T-cell (primary cell): ENCODE measurements around the gene PER2. TPM values are rescaled to one million over a fixed set of nuclear protein-coding genes. Genes with fewer than 3 reads are reported as not detected.

ENCODE experiments used
- ATAC-seq, 4 experiments: fragments of 200-7000 bp in 3 of 4; fragments of 150-1000 bp in 1 of 4; cut with Tn5 transposase; replicated peaks in 1 of 4; 1 replicate in 3 of 4; 2 replicates in 1 of 4; pipeline ENCODE4 v1.10.0; 2021; ENCODE audit warnings: moderate library complexity in 3 of 4, mild to moderate bottlenecking in 2 of 4, moderate number of reproducible peaks in 1 of 4
- CTCF ChIA-PET, 2 donors: fragments of 300-600 bp; sonication (Branson Sonifier 250); formaldehyde crosslinking; loops; one replicate each; lab custom pipeline; 2022; ENCODE audit warnings: antibody characterized with exemption in 2 of 2; lab: Charles Lee
- POLR2A ChIA-PET, 2 donors: fragments of 300-600 bp; sonication (Branson Sonifier 250); formaldehyde crosslinking; loops; one replicate each; lab custom pipeline; 2022; ENCODE audit warnings: antibody characterized with exemption in 2 of 2; lab: Charles Lee
- DNase-seq, 35 experiments: peaks; one replicate each; pipeline versions ENCODE4 v3.0.0 to v3.0.0-alpha.2; 2013 to 2023
- H3K27ac ChIP-seq: one replicate; pipeline ENCODE4 v1.5.1; 2013; ENCODE audit warnings: low read length
- H3K27me3 ChIP-seq, 2 experiments: replicated peaks in 1 of 2; 1 replicate in 1 of 2; 2 replicates in 1 of 2; pipeline versions ENCODE4 v1.6.1 to v1.7.0; 2013; ENCODE audit warnings: low read length in 1 of 2, mixed read lengths in 1 of 2; ENCODE audit not compliant: control insufficient read depth in 2 of 2, insufficient read depth in 2 of 2; ENCODE audit errors: extremely low read depth in 1 of 2
- H3K36me3 ChIP-seq, 2 donors: 1 replicate in 1 of 2; 2 replicates in 1 of 2; pipeline versions ENCODE4 v1.6.1 to v1.7.0; 2013; ENCODE audit warnings: low read length in 1 of 2; ENCODE audit not compliant: control insufficient read depth in 2 of 2, insufficient read depth in 1 of 2; ENCODE audit errors: extremely low read depth in 1 of 2
- H3K4me1 ChIP-seq, 2 experiments: 1 replicate in 1 of 2; 2 replicates in 1 of 2; pipeline versions ENCODE4 v1.6.1 to v1.7.0; 2013; ENCODE audit warnings: low read length in 2 of 2, mixed read lengths in 1 of 2; ENCODE audit not compliant: insufficient read depth in 2 of 2, control insufficient read depth in 1 of 2; ENCODE audit errors: extremely low read depth in 1 of 2
- H3K4me3 ChIP-seq, 2 donors: 1 replicate in 1 of 2; 2 replicates in 1 of 2; pipeline versions ENCODE4 v1.5.1 to v1.7.0; 2013; ENCODE audit warnings: mild to moderate bottlenecking in 2 of 2, low read length in 1 of 2, moderate library complexity in 1 of 2; ENCODE audit not compliant: control insufficient read depth in 1 of 2; ENCODE audit errors: extremely low read depth in 1 of 2
- H3K9me3 ChIP-seq: 2 replicates; pipeline ENCODE4 v1.7.0; 2013
- H3K27ac Mint-ChIP-seq, 2 donors: one replicate each; pipeline ENCODE4 v1.8.0; 2020 to 2021; ENCODE audit warnings: mild to moderate bottlenecking in 2 of 2, mixed read lengths in 2 of 2
- H3K27me3 Mint-ChIP-seq, 2 donors: one replicate each; pipeline ENCODE4 v1.8.0; 2021 to 2022; ENCODE audit warnings: mixed read lengths in 2 of 2
- H3K36me3 Mint-ChIP-seq: one replicate; pipeline ENCODE4 v1.8.0; 2021; ENCODE audit warnings: mixed read lengths
- H3K4me1 Mint-ChIP-seq, 3 donors: one replicate each; pipeline ENCODE4 v1.8.0; 2020 to 2022; ENCODE audit warnings: mixed read lengths in 3 of 3, mild to moderate bottlenecking in 1 of 3
- H3K4me3 Mint-ChIP-seq, 3 donors: one replicate each; pipeline ENCODE4 v1.8.0; 2020 to 2022; ENCODE audit warnings: mild to moderate bottlenecking in 3 of 3, mixed read lengths in 3 of 3, moderate library complexity in 3 of 3
- H3K9me3 Mint-ChIP-seq, 3 donors: one replicate each; pipeline ENCODE4 v1.8.0; 2020 to 2022; ENCODE audit warnings: mixed read lengths in 3 of 3
- WGBS: methylation state at CpG from one replicate; pipeline ENCODE4 v1.1.5; 2013; ENCODE audit warnings: missing lambda C conversion rate; ENCODE audit not compliant: insufficient coverage; 5-methylcytosine and 5-hydroxymethylcytosine counted together
- total RNA-seq, 35 experiments: library from RNA in 6 of 35; stranded (reverse) in 6 of 35; fragments of 120-200 nt in 1 of 35; gene quantifications; one replicate each; pipeline versions ENCODE4 v1.2.1 to v1.2.4 and lab custom pipeline; 2013 to 2026

PER2 gene
- total RNA-seq, 5 donors from 2014 or later (not counting 1 experiment from before 2014, with no cell fraction given) = 9.3 to 24.5 (median 13.0) TPM

DNA sequence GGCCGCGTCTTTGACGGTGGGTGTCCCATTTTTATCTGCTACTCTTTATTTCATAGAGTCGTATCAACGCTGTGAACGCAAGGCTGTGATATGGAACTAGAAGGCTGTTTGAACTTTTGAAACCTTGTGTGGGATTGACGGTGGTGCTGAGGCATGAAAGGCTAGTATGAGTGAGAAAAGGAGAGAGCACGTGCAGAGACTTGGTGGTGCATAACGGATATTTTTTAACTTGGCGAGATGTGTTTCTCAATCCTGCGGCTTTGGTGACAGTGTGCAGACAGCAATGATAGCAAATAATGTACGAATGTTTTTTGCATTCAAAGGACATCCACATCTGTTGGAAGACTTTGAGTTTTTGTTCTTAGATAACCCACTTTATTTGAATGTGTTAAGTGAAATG lies 54.8 kb downstream of the PER2 start:
- Histone ChIP-seq H3K27ac (no peak overlapping the region), H3K9me3 (no peaks in the 10 kb centered on the region), H3K36me3 (no peaks in the 10 kb centered on the region), H3K27me3 (peaks cover 18 to 47% of the 10 kb centered on the region in 2 experiments), H3K4me3 (no peak overlapping the region), H3K4me1 (peaks cover 5 to 24% of the 10 kb centered on the region in 2 experiments)
- Mint-ChIP-seq H3K4me3 (peak overlapping the region; percentile 25 to 67 (median 62)), H3K9me3 (no peaks in the 10 kb centered on the region), H3K36me3 (peaks cover 3% of the 10 kb centered on the region), H3K27me3 (peaks cover 12 to 29% of the 10 kb centered on the region in 2 donors), H3K4me1 (peaks cover 21 to 48% (median 33%) of the 10 kb centered on the region in 3 donors), H3K27ac (no peak overlapping the region)
- no peak for DNase-seq
- ATAC-seq = no peak
- WGBS = 89% methylated on average over 5 of the region's 12 CpGs
- CTCF ChIA-PET = interaction anchor here in 1 of 2 donors (0.6 kb wide), 1 partner anchor 30 kb away, joined by 3 read pairs; the partner anchor contains the start of gene ILKAP
- POLR2A ChIA-PET = interaction anchor here in 1 of 2 donors (0.6 kb wide), 1 partner anchor 32 kb away, joined by 3 read pairs; no protein-coding TSS in a partner anchor

- WGBS = 67% methylated on average over 20 of the region's 21 CpGs
- Histone ChIP-seq H3K36me3 (peaks cover 0 to 8% of the 10 kb centered on the region in 2 donors), H3K27me3 (peaks cover 10 to 34% of the 10 kb centered on the region in 2 experiments), H3K27ac (no peak overlapping the region), H3K4me1 (peaks cover 5 to 19% of the 10 kb centered on the region in 2 experiments), H3K9me3 (no peaks in the 10 kb centered on the region), H3K4me3 (no peak overlapping the region)
- CTCF ChIA-PET = interaction anchor here in 1 of 2 donors (0.6 kb wide), 1 partner anchor 196 kb away, joined by 3 read pairs; no protein-coding TSS in a partner anchor
- Mint-ChIP-seq H3K36me3 (peaks cover 3% of the 10 kb centered on the region), H3K9me3 (no peaks in the 10 kb centered on the region), H3K4me3 (peak overlapping the region; percentile 65 to 90 (median 81)), H3K4me1 (peaks cover 20 to 56% (median 37%) of the 10 kb centered on the region in 3 donors), H3K27me3 (peaks cover 12 to 28% of the 10 kb centered on the region in 2 donors), H3K27ac (peak overlapping the region in 1 of 2 donors; percentile 58)
- DNase-seq = no peak
- no peak for ATAC-seq
- POLR2A ChIA-PET = interaction anchor here in 1 of 2 donors (0.7 kb wide), 1 partner anchor 171 kb away, joined by 3 read pairs; the partner anchor contains the start of gene SCLY
Observed at GRCh38 chr2:238231809-238232208, 56.6 kb downstream of the PER2 start.

DNA sequence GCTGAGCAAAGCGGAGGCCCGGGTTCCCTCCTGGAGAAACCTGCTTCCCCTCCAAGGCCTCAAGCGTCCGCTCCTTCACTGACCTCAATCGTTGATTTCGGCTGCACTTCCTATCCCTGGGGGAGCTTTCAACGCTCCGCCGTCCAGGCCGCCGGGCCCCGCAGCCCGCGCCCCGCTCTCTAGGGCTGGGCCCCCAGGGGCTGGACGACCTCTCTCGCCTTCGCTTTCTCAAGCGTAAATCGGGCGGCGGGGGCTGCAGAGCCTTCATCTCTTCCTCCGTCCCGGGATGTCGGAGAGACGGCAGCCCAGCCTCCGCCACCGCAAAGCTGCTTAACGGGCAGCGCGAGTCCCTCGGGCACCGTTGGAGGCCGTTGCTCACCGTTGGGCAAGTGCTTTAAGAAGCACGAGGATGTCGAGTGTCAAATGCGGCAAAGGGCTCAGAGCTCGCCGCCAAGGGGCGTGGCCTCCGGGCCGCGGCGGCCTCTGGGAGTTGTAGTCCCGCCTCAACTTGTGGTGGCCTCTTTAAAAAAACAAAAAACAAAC lies 57.1 kb downstream of the PER2 start:
- Histone ChIP-seq H3K27me3 (peaks cover 6 to 29% of the 10 kb centered on the region in 2 experiments), H3K9me3 (no peaks in the 10 kb centered on the region), H3K27ac (no peak overlapping the region), H3K4me3 (peak overlapping the region; percentile 54 to 60), H3K4me1 (peaks cover 5 to 19% of the 10 kb centered on the region in 2 experiments), H3K36me3 (peaks cover 0 to 10% of the 10 kb centered on the region in 2 donors)
- DNase-seq = peak; percentile 49 to 87 (median 75)
- Mint-ChIP-seq H3K36me3 (peaks cover 3% of the 10 kb centered on the region), H3K4me3 (peak overlapping the region; percentile 65 to 90 (median 81)), H3K27me3 (peaks cover 12 to 26% of the 10 kb centered on the region in 2 donors), H3K27ac (peak overlapping the region; percentile 39 to 58), H3K4me1 (peaks cover 20 to 56% (median 37%) of the 10 kb centered on the region in 3 donors), H3K9me3 (no peaks in the 10 kb centered on the region)
- 7% methylated on average over 43 of the region's 46 CpGs for WGBS
- POLR2A ChIA-PET = interaction anchor here in 1 of 2 donors (0.7 kb wide), 1 partner anchor 170 kb away, joined by 3 read pairs; the partner anchor contains the start of gene SCLY
- ATAC-seq = peak; percentile 86 to 92 (median 89)
- CTCF ChIA-PET = interaction anchor here in 1 of 2 donors (0.6 to 0.9 kb wide), 2 partner anchors 11 to 196 kb away, joined by 3 to 5 read pairs; no protein-coding TSS in a partner anchor

- H3K27me3 ChIP-seq = peaks cover 2 to 24% of the 10 kb centered on the region in 2 experiments
- Mint-ChIP-seq H3K4me1 (peaks cover 20 to 56% (median 37%) of the 10 kb centered on the region in 3 donors), H3K36me3 (peaks cover 5% of the 10 kb centered on the region), H3K27me3 (peaks cover 8 to 20% of the 10 kb centered on the region in 2 donors), H3K4me3 (peak overlapping the region; percentile 65 to 90 (median 81)), H3K9me3 (no peaks in the 10 kb centered on the region), H3K27ac (peak overlapping the region in 1 of 2 donors; percentile 6)
- WGBS = 92% methylated on average over 4 of the region's 5 CpGs
- peaks cover 5 to 19% of the 10 kb centered on the region in 2 experiments for H3K4me1 ChIP-seq
- H3K36me3 ChIP-seq = peaks cover 0 to 10% of the 10 kb centered on the region in 2 donors
- no peaks in the 10 kb centered on the region for H3K9me3 ChIP-seq
- no peak for DNase-seq
- H3K4me3 ChIP-seq = peak overlapping the region in 1 of 2 donors; percentile 60
- no peak overlapping the region for H3K27ac ChIP-seq
- ChIA-PET CTCF (interaction anchor here in 1 of 2 donors (0.9 kb wide), 1 partner anchor 12 kb away, joined by 5 read pairs; no protein-coding TSS in a partner anchor), POLR2A (no interaction called here)
- ATAC-seq = no peak
Observed at GRCh38 chr2:238230699-238231098, 57.7 kb downstream of the PER2 start.

DNA sequence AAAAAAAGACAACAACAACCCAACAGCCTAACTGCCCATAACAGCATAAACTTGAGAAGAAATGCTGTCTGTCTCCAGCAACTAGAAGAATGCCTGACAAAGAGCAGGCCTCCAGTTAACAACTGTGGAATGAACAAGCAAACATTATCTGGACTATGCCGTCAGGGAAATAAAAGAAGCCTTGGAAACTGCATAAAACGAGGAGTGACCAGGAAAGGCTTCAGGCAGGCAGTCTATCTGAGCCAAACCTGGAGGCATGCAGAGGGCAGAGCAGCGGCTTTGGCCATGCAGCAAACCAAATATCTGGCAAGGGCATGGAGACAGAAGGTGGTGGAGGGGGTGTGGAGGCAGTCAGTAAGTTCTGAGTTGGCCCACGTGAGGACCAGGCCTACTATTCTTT lies 59.7 kb downstream of the PER2 start:
- Mint-ChIP-seq H3K27me3 (peaks cover 0 to 11% of the 10 kb centered on the region in 2 donors), H3K4me1 (peaks cover 18 to 54% (median 33%) of the 10 kb centered on the region in 3 donors), H3K36me3 (peaks cover 9% of the 10 kb centered on the region), H3K27ac (no peak overlapping the region), H3K4me3 (no peak overlapping the region), H3K9me3 (no peaks in the 10 kb centered on the region)
- H3K9me3 ChIP-seq = no peaks in the 10 kb centered on the region
- H3K36me3 ChIP-seq = peaks cover 0 to 13% of the 10 kb centered on the region in 2 donors
- H3K4me1 ChIP-seq = peaks cover 5 to 14% of the 10 kb centered on the region in 2 experiments
- ATAC-seq (no peak), DNase-seq (no peak)
- ChIA-PET CTCF (no interaction called here), POLR2A (no interaction called here)
- peaks cover 2 to 14% of the 10 kb centered on the region in 2 experiments for H3K27me3 ChIP-seq
- WGBS = 83% methylated on average over 4 of the region's 4 CpGs
- no peak overlapping the region for H3K4me3 ChIP-seq
- no peak overlapping the region for H3K27ac ChIP-seq

DNA sequence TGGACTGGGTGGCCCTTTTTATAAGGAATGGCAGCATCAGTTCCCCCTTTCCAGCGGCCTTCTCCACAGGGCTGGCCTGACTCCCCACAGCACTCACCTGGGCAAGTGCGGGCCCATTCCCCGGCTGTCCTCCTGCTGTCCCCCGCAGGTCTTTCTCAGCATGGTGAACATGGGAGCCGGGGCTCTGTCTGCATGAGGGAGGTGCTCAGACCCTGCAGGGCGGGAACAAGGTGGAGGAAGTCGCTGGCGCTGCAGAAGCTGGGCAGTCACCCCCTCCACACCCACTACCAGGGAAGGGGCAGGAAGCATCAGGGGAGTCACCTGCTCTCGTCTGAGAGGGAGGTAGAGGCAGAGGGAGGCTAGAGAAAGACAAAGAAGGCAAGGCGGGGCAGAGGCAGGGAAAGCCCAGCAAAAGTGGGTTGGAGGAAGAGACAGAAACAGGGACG lies 60.8 kb downstream of the PER2 start:
- Histone ChIP-seq H3K9me3 (no peaks in the 10 kb centered on the region), H3K36me3 (peaks cover 0 to 13% of the 10 kb centered on the region in 2 donors), H3K27me3 (peaks cover 0 to 14% of the 10 kb centered on the region in 2 experiments), H3K4me3 (no peak overlapping the region), H3K4me1 (peaks cover 5 to 14% of the 10 kb centered on the region in 2 experiments), H3K27ac (no peak overlapping the region)
- DNase-seq = no peak
- H3K36me3 Mint-ChIP-seq = peaks cover 11% of the 10 kb centered on the region
- no peak for ATAC-seq
- peaks cover 16 to 48% (median 31%) of the 10 kb centered on the region in 3 donors for H3K4me1 Mint-ChIP-seq
- ChIA-PET CTCF (no interaction called here), POLR2A (no interaction called here)
- no peaks in the 10 kb centered on the region for H3K9me3 Mint-ChIP-seq
- WGBS = 91% methylated on average over 7 of the region's 11 CpGs
- H3K27me3 Mint-ChIP-seq = peaks cover 0 to 7% of the 10 kb centered on the region in 2 donors
- no peak overlapping the region for H3K4me3 Mint-ChIP-seq
- H3K27ac Mint-ChIP-seq = no peak overlapping the region
